SK-N-DZ (cell line): ENCODE measurements around the gene FNDC3B.

Experiments
- DNase-seq: peaks from one replicate; pipeline ENCODE4 v3.0.0-alpha.2; 2015; ENCODE audit warnings: low spot score

Gene FNDC3B

DNA sequence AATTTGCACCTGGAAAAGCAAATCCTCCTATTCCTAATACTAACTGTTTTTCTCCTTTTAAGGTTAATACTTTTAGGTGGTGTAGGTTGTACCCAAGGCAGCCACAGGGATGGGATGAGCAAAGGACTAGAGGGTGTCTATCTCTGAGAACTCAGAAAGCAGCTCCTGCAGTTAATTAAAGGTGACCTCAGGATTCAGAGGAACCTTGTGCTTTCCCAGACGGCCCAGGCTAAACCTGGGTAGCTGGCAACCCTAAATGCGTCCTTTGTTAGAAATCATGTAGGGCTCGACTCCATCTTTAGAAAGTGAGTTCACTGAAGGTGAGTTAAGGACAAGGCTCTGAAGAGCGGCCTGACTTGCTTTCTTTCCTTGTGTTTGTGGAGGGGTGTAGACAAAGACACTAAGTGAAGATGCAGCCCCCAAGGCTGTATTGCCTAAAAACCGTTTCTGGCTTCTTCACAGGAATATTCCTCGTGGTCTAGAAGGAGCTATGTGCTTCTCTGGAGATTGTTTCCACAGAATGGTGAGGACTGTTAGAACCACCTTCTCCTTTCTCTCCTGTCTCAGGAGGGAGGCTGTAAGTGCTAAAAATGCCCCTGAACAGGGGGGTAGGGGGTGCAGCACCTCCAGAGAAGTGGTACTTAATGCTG is 14.9 kb downstream of the FNDC3B start:
- DNase-seq = no peak

DNA sequence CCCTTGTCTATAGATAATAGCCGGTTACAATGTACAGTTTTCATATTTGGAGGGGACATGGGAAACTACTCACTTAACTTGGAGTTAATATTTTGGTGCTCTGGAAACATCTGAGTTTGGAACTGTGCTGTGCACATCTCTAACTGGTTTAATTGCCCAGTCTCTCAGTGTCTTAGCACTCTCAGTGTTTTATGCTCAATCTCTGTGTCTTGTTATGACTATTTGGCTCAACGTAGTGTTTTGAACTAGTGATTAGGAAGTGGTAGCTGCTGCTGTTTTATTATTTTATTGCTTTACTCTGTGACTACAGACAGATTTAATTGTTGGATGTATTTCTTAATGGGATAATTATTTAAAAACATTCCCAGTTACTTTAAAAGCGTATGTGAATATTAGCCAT is 17.0 kb downstream of the FNDC3B start:
- no peak for DNase-seq

DNA sequence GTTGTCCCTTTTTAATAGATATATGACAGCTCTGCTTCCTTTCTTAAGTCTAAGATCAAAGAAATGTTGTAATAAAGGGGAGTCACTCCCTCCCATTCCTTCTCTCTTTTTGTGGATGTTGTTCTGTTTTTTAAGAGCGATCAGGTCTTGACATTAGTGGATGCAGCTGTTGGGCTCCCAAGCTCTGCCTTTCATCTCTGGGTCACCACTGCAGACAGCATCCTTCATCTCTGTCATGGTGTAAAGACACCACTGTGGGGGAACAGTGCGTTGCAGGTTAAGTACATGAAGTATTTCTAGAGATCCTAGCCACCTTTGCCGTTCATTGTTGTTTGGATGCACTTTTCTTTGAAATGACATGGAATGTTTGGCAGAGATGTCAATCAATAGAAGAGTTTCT is 17.7 kb downstream of the FNDC3B start:
- peak; percentile 52 for DNase-seq

- DNase-seq = peak; percentile 57
Measured at GRCh38 chr3:172057624-172058327, 18.4 kb downstream of the FNDC3B start.

DNA sequence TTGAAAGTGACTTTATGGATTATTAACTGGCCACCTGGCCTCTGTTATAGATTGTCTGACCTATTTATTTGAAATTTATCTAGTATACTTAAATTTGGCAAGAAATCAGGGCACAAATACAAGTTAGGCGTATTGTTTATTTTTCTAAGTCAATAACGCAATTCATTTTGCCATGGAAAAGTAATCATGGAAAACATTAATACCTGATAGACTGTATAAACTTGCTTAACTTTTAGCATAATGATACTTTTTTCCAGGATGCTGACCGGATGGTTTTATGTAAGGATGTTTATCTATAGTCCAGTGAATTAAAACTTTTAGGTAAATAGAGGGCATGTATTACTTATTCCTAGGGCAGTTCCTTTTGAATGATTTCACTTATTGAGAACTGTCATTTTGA is 20.2 kb downstream of the FNDC3B start:
- DNase-seq = no peak

DNA sequence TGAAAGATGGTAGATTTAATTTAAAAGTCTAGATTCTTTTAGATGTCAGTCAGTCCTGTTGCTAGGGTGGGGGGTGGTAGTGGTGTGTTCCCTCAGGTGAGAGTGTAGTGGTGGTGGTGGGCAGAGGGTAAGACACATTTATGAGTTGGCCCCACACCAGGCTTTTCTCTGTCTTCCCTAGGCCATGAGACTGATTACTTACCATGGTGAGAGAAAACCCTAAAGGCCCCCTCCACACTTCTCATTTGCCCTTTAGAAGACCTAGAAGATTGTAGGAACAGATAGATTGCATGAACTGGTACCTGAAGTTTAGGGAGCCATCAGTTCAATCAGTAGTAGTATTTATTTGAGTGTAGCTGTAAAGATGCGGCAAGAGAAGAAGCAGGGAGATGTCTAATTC is 20.9 kb downstream of the FNDC3B start:
- no peak for DNase-seq

GRCh38 chr3:172061724-172062184 is 22.4 kb downstream of the FNDC3B start:
- no peak for DNase-seq

GRCh38 chr3:172062761-172063160 is 23.4 kb downstream of the FNDC3B start:
- no peak for DNase-seq

- DNase-seq = no peak
Measured at GRCh38 chr3:172063456-172064432, 24.4 kb downstream of the FNDC3B start.

DNA sequence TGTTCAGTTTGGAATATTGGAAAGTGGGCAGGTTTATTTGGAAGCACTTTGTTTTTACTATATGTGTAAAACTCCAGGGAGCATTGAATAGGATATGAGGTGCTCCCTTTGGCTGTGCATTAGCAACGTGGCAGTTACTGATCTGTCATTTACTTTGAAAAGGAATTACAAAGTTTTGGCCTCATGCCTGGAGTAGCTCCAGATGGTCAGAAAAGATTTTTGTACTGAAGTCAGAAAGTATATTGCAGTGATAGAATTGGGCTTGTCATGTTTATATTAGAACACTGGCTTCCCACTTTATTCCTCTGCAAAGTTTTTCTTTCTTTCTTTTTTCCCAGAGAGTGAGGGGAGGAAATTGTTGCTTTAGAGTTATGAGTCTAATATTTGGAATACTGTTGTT is 26.1 kb downstream of the FNDC3B start:
- no peak for DNase-seq

GRCh38 chr3:172065967-172066762 is 26.8 kb downstream of the FNDC3B start:
- DNase-seq = no peak

- no peak for DNase-seq
Measured at GRCh38 chr3:172066880-172067796, 27.8 kb downstream of the FNDC3B start.

- no peak for DNase-seq
Measured at GRCh38 chr3:172067837-172068440, 28.6 kb downstream of the FNDC3B start.

- DNase-seq = no peak
Measured at GRCh38 chr3:172068977-172069376, 29.6 kb downstream of the FNDC3B start.

GRCh38 chr3:172069478-172069877 is 30.1 kb downstream of the FNDC3B start:
- DNase-seq = no peak

- DNase-seq = no peak
Measured at GRCh38 chr3:172070269-172070668, 30.9 kb downstream of the FNDC3B start.

DNA sequence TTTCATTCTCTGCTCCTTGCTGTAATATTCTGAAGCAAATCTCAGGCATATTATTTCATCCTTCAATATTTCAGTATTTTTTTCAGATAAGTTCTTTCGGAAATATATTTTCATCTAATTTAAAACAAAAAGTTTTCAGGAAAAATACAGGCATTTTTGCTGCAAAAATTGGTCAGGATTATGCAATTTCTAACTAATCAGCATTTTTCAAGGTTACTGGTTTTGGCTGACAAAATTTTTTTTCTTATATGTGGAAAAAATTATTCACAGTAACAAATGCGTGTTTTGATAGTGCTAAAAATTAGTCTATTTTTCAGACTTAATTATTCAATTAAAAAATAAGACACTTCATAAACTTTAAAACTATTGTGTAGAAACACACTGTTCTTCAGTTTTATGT is 31.4 kb downstream of the FNDC3B start:
- DNase-seq = no peak

DNA sequence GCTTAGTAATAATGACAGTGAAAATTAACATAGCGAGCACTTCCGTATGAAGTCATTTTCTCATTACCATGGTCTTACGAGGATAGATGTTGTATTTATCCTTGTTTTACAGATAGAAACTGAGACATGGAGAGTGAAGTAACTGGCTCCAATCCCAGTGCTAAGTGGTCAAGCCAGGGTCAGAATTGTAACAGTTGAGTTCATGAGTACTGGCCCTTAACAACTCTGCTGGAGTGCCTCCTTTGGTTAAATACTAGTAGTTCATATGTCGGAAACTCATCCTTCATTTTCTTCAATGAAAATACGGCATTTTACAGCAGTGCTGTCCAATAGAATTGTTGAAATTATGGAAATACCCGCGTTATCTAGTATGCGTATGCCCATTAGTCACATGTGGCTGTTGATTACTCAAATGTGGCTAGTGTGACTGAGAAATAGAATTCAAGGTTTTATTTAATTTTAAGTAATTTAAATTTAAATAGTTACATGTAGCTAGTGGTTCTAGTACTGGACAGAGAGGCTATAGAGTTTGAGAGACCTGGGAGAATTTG is 32.5 kb downstream of the FNDC3B start:
- no peak for DNase-seq

GRCh38 chr3:172072543-172072942 is 33.2 kb downstream of the FNDC3B start:
- no peak for DNase-seq
